HepG2 (cell line): ENCODE measurements around the gene CCT7. TPM values are rescaled to one million over a fixed set of nuclear protein-coding genes. Genes with fewer than 3 reads are reported as not detected.

Experiments
- KLF12 ChIP-seq: sonication (generic); formaldehyde crosslinking; IDR thresholded peaks from 2 replicates; pipeline ENCODE4 v1.4.0; 2020; ENCODE audit warnings: missing genetic modification reagents, borderline replicate concordance
- POLR2AphosphoS2 ChIP-seq: IDR thresholded peaks from 2 replicates; pipeline ENCODE4 v1.6.1; 2011; ENCODE audit warnings: low read depth, low read length, improper control_type of control experiment
- ZNF10 ChIP-seq: sonication (generic); formaldehyde crosslinking; IDR thresholded peaks from 2 replicates; pipeline ENCODE4 v1.4.0; 2020; ENCODE audit warnings: mild to moderate bottlenecking, low read depth, missing genetic modification reagents, borderline replicate concordance
- ZNF207 ChIP-seq: fragments of 450-650 bp; IDR thresholded peaks from 2 replicates; pipeline ENCODE4 v1.6.1; 2016; ENCODE audit warnings: antibody characterized with exemption, borderline replicate concordance
- ZNF34 ChIP-seq: sonication (generic); formaldehyde crosslinking; IDR thresholded peaks from 2 replicates; pipeline ENCODE4 v1.4.0; 2020; ENCODE audit warnings: mild to moderate bottlenecking, missing genetic modification reagents, borderline replicate concordance
- ZNF510 ChIP-seq: sonication (generic); formaldehyde crosslinking; IDR thresholded peaks from 2 replicates; pipeline ENCODE4 v1.4.0; 2020; ENCODE audit warnings: low read depth, mild to moderate bottlenecking, missing genetic modification reagents
- ZNF614 ChIP-seq: IDR thresholded peaks from 2 replicates; pipeline ENCODE4 v1.6.1; 2018; ENCODE audit warnings: missing biosample characterization, missing genetic modification reagents, inconsistent platforms, borderline replicate concordance
- ZNF7 ChIP-seq: IDR thresholded peaks from 2 replicates; pipeline ENCODE4 v1.6.1; 2016; ENCODE audit warnings: missing biosample characterization, missing genetic modification reagents
- ZNF724P ChIP-seq: sonication (generic); formaldehyde crosslinking; IDR thresholded peaks from 2 replicates; pipeline ENCODE4 v1.8.0; 2022; ENCODE audit warnings: missing genetic modification reagents, borderline replicate concordance
- ZNF83 ChIP-seq: sonication (generic); formaldehyde crosslinking; IDR thresholded peaks from 2 replicates; pipeline ENCODE4 v1.4.0; 2020; ENCODE audit warnings: missing genetic modification reagents, mild to moderate bottlenecking, borderline replicate concordance
- polyA plus RNA-seq, 8 experiments: library from polyadenylated mRNA; depleted of rRNA in 3 of 8; stranded (reverse) in 7 of 8; unstranded in 1 of 8; fragments of >200 nt; fragmentation: Illumina TruSeq in 4 of 8; extraction: Trizol in 4 of 8; gene quantifications; 2 replicates each; pipeline versions ENCODE4 v1.2.1 to v1.2.3, GENCODE V29; 2011 to 2016; ENCODE audit warnings: low read depth in 4 of 8, missing spikeins in 1 of 8, mixed read lengths in 1 of 8; ENCODE audit not compliant: insufficient read depth in 1 of 8
- total RNA-seq, 5 experiments: library from RNA; depleted of rRNA; stranded (reverse); fragments of >200 nt; fragmentation: Illumina TruSeq; extraction: Trizol; gene quantifications; 2 replicates each; pipeline ENCODE4 v1.2.3, GENCODE V29; 2016; ENCODE audit warnings: low read depth in 1 of 5
- TF ChIP-seq, protein P1 (sequence below): sonication (generic); formaldehyde crosslinking; IDR thresholded peaks from 2 replicates; pipeline ENCODE4 v1.5.0; 2020; ENCODE audit warnings: mild to moderate bottlenecking, missing genetic modification reagents, moderate library complexity
- TF ChIP-seq, protein P2 (sequence below): sonication (generic); formaldehyde crosslinking; conservative IDR thresholded peaks from 2 replicates; pipeline ENCODE4 v1.4.0; 2020; ENCODE audit warnings: mild to moderate bottlenecking, missing genetic modification reagents, moderate library complexity
- TF ChIP-seq, protein P3 (sequence below): sonication (generic); formaldehyde crosslinking; IDR thresholded peaks from 2 replicates; pipeline ENCODE4 v1.4.0; 2020; ENCODE audit warnings: missing genetic modification reagents, borderline replicate concordance
- TF ChIP-seq, protein P4 (sequence below): sonication (generic); formaldehyde crosslinking; IDR thresholded peaks from 2 replicates; pipeline ENCODE4 v1.8.0; 2022; ENCODE audit warnings: mild to moderate bottlenecking, missing genetic modification reagents, moderate library complexity
- TF ChIP-seq, protein P5 (sequence below): sonication (generic); formaldehyde crosslinking; conservative IDR thresholded peaks from 2 replicates; pipeline ENCODE4 v1.4.0; 2020; ENCODE audit warnings: missing genetic modification reagents

The CCT7 gene
- total and polyA plus RNA-seq, 2 of the 13 experiments (the other 11 are each of a cell fraction or from before 2014, with no cell fraction given), result 347 to 517 TPM

DNA sequence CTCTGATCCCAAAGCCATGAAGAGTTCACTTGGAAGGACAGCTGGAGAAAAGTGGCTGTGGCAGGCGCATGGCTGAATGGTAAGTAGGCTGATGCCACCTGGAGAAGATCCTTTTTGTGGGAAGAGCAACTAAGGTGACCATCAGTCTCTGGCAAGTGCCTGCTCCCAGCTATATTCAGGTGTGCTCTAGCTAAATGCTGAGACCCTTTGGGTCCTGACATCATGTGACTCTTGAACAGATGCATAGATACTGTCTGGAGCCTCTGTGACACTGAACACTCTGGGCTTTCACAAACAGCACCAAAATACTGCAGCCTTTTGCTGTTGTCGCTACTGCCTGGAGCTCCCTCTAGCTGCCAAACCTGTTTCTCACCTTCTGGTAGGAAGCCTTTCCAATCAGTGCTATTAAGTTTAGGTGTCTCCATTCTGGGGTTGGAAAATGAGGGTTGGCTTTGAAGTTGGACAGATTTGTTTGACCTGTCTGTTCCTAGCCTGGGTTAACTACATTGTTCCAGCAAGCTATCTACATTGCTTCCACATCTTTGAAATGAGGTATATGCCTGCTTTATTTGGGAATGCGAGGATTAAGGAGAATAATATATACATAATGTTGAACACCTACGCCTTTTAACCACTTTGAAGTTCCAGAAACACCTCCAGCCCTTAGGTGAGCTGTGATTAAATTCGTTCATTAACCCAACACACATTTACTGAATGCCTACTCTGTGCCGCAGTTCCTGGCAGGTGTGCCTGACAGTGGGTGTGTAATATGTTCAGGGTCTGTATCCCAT is 56.1 kb downstream of the CCT7 start (continued):
- TF ChIP-seq, protein P1, sequence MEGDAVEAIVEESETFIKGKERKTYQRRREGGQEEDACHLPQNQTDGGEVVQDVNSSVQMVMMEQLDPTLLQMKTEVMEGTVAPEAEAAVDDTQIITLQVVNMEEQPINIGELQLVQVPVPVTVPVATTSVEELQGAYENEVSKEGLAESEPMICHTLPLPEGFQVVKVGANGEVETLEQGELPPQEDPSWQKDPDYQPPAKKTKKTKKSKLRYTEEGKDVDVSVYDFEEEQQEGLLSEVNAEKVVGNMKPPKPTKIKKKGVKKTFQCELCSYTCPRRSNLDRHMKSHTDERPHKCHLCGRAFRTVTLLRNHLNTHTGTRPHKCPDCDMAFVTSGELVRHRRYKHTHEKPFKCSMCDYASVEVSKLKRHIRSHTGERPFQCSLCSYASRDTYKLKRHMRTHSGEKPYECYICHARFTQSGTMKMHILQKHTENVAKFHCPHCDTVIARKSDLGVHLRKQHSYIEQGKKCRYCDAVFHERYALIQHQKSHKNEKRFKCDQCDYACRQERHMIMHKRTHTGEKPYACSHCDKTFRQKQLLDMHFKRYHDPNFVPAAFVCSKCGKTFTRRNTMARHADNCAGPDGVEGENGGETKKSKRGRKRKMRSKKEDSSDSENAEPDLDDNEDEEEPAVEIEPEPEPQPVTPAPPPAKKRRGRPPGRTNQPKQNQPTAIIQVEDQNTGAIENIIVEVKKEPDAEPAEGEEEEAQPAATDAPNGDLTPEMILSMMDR, result peak; percentile 86
- TF ChIP-seq ZNF83 (CRISPR knock-in tag) (no peak), ZNF510 (CRISPR knock-in tag) (no peak), ZNF614 (no peak), ZNF34 (CRISPR knock-in tag) (no peak), ZNF7 (peak; percentile 76), ZNF724P (CRISPR knock-in tag) (no peak), ZNF207 (no peak), POLR2AphosphoS2 (no peak), ZNF10 (no peak), KLF12 (CRISPR knock-in tag) (no peak)
- TF ChIP-seq, protein P2, sequence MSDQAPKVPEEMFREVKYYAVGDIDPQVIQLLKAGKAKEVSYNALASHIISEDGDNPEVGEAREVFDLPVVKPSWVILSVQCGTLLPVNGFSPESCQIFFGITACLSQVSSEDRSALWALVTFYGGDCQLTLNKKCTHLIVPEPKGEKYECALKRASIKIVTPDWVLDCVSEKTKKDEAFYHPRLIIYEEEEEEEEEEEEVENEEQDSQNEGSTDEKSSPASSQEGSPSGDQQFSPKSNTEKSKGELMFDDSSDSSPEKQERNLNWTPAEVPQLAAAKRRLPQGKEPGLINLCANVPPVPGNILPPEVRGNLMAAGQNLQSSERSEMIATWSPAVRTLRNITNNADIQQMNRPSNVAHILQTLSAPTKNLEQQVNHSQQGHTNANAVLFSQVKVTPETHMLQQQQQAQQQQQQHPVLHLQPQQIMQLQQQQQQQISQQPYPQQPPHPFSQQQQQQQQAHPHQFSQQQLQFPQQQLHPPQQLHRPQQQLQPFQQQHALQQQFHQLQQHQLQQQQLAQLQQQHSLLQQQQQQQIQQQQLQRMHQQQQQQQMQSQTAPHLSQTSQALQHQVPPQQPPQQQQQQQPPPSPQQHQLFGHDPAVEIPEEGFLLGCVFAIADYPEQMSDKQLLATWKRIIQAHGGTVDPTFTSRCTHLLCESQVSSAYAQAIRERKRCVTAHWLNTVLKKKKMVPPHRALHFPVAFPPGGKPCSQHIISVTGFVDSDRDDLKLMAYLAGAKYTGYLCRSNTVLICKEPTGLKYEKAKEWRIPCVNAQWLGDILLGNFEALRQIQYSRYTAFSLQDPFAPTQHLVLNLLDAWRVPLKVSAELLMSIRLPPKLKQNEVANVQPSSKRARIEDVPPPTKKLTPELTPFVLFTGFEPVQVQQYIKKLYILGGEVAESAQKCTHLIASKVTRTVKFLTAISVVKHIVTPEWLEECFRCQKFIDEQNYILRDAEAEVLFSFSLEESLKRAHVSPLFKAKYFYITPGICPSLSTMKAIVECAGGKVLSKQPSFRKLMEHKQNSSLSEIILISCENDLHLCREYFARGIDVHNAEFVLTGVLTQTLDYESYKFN (CRISPR knock-in tag), result no peak
- TF ChIP-seq, protein P3, sequence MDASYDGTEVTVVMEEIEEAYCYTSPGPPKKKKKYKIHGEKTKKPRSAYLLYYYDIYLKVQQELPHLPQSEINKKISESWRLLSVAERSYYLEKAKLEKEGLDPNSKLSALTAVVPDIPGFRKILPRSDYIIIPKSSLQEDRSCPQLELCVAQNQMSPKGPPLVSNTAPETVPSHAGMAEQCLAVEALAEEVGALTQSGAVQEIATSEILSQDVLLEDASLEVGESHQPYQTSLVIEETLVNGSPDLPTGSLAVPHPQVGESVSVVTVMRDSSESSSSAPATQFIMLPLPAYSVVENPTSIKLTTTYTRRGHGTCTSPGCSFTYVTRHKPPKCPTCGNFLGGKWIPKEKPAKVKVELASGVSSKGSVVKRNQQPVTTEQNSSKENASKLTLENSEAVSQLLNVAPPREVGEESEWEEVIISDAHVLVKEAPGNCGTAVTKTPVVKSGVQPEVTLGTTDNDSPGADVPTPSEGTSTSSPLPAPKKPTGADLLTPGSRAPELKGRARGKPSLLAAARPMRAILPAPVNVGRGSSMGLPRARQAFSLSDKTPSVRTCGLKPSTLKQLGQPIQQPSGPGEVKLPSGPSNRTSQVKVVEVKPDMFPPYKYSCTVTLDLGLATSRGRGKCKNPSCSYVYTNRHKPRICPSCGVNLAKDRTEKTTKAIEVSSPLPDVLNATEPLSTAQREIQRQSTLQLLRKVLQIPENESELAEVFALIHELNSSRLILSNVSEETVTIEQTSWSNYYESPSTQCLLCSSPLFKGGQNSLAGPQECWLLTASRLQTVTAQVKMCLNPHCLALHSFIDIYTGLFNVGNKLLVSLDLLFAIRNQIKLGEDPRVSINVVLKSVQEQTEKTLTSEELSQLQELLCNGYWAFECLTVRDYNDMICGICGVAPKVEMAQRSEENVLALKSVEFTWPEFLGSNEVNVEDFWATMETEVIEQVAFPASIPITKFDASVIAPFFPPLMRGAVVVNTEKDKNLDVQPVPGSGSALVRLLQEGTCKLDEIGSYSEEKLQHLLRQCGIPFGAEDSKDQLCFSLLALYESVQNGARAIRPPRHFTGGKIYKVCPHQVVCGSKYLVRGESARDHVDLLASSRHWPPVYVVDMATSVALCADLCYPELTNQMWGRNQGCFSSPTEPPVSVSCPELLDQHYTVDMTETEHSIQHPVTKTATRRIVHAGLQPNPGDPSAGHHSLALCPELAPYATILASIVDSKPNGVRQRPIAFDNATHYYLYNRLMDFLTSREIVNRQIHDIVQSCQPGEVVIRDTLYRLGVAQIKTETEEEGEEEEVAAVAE (CRISPR knock-in tag), result no peak
- TF ChIP-seq, protein P4, sequence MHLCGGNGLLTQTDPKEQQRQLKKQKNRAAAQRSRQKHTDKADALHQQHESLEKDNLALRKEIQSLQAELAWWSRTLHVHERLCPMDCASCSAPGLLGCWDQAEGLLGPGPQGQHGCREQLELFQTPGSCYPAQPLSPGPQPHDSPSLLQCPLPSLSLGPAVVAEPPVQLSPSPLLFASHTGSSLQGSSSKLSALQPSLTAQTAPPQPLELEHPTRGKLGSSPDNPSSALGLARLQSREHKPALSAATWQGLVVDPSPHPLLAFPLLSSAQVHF (CRISPR knock-in tag), result no peak
- TF ChIP-seq, protein P5, sequence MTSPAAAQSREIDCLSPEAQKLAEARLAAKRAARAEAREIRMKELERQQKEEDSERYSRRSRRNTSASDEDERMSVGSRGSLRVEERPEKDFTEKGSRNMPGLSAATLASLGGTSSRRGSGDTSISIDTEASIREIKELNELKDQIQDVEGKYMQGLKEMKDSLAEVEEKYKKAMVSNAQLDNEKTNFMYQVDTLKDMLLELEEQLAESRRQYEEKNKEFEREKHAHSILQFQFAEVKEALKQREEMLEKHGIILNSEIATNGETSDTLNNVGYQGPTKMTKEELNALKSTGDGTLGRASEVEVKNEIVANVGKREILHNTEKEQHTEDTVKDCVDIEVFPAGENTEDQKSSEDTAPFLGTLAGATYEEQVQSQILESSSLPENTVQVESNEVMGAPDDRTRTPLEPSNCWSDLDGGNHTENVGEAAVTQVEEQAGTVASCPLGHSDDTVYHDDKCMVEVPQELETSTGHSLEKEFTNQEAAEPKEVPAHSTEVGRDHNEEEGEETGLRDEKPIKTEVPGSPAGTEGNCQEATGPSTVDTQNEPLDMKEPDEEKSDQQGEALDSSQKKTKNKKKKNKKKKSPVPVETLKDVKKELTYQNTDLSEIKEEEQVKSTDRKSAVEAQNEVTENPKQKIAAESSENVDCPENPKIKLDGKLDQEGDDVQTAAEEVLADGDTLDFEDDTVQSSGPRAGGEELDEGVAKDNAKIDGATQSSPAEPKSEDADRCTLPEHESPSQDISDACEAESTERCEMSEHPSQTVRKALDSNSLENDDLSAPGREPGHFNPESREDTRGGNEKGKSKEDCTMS, result no peak
